ENCODE results near the gene GCDH.
"Not testable (repeated sequence)": the region's sequence is repeated elsewhere in the genome, so short reads cannot be mapped to it uniquely, and the experiment has no call there.

GCDH gene

GRCh38 chr19:12912571-12912970, 21.6 kb downstream of the GCDH start:
- no peak for DNase-seq

GRCh38 chr19:12913011-12913561, 22.1 kb downstream of the GCDH start:
- DNase-seq: no peak

- DNase-seq: no peak
These were observed 23.1 kb downstream of the GCDH start for GRCh38 chr19:12913851-12914690.

GRCh38 chr19:12915860-12916259, 24.9 kb downstream of the GCDH start:
- not testable (repeated sequence) for DNase-seq

- DNase-seq: no peak
These were observed 27.3 kb downstream of the GCDH start for GRCh38 chr19:12918253-12918652.

- DNase-seq: no peak
These were observed 30.1 kb downstream of the GCDH start for GRCh38 chr19:12921047-12921446.

- no peak for DNase-seq
These were observed 32.0 kb downstream of the GCDH start for GRCh38 chr19:12922959-12923358.

GRCh38 chr19:12924621-12925310, 33.8 kb downstream of the GCDH start:
- no peak for DNase-seq

- no peak for DNase-seq
These were observed 39.2 kb downstream of the GCDH start for GRCh38 chr19:12930002-12930645.

GRCh38 chr19:12932392-12933286, 41.7 kb downstream of the GCDH start:
- DNase-seq: no peak

GRCh38 chr19:12933287-12934072, 42.5 kb downstream of the GCDH start, which contains the start of gene FARSA:
Gene FARSA, minus strand, starts transcription at chr19:12933711. Its CDS starts 15 bp downstream, at chr19:12933696.
- DNase-seq: peak; percentile 73

- no peak for DNase-seq
These were observed 44.1 kb downstream of the GCDH start for GRCh38 chr19:12935071-12935470.

- DNase-seq: no peak
These were observed 45.6 kb downstream of the GCDH start for GRCh38 chr19:12936582-12936981.

- no peak for DNase-seq
These were observed 46.4 kb downstream of the GCDH start for GRCh38 chr19:12937093-12937926.

- DNase-seq: peak; percentile 96
These were observed 47.2 kb downstream of the GCDH start, which contains the start of gene CALR for GRCh38 chr19:12937927-12938778. Gene CALR, plus strand, starts transcription at chr19:12938609. Its CDS starts 71 bp downstream, at chr19:12938680.

- DNase-seq: no peak
These were observed 48.0 kb downstream of the GCDH start for GRCh38 chr19:12938779-12939601.

- DNase-seq: no peak
These were observed 49.0 kb downstream of the GCDH start for GRCh38 chr19:12939975-12940423.

GRCh38 chr19:12940897-12941296, 49.9 kb downstream of the GCDH start:
- no peak for DNase-seq

Data from activated gamma-delta T cell (primary cell).